Mammary epithelial cell (primary cell): ENCODE data around the gene PTPMT1.

Experiments used
- EZH2 ChIP-seq: IDR thresholded peaks from 2 replicates; pipeline ENCODE4 v1.6.1; 2012; ENCODE audit warnings: low read length, inconsistent platforms, borderline replicate concordance
- TF ChIP-seq, protein P1 (sequence below), 2 donors: IDR thresholded peaks in 1 of 2; conservative IDR thresholded peaks in 1 of 2; 2 replicates each; pipeline ENCODE4 v1.5.1; 2011 to 2012; ENCODE audit warnings: inconsistent platforms in 2 of 2, low read length in 2 of 2, mild to moderate bottlenecking in 2 of 2, control low read depth in 1 of 2, low read depth in 1 of 2; ENCODE audit not compliant: insufficient read depth in 1 of 2; ENCODE audit errors: extremely low read depth in 1 of 2

DNA sequence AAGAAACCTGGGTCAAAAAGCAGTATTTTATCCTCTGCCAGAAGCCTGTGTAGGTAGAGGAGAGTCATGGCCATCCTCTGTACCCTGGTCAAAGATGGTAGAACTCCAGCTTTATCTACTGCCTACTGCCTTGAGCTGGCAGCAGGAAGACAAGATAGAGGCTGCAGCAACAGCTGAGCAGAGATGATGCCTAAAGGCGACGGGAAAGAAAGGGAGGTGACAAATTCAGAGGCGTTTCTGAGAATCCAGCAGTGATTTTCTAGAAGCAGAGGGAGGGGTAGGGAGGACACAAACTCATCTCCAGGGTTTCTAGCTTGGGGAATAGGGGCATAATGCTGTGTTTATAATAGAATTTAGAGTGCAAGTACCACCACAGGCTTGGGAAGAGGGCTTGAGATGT is 44.3 kb downstream of the PTPMT1 start:
- TF ChIP-seq EZH2: no peak
- TF ChIP-seq, protein P1, sequence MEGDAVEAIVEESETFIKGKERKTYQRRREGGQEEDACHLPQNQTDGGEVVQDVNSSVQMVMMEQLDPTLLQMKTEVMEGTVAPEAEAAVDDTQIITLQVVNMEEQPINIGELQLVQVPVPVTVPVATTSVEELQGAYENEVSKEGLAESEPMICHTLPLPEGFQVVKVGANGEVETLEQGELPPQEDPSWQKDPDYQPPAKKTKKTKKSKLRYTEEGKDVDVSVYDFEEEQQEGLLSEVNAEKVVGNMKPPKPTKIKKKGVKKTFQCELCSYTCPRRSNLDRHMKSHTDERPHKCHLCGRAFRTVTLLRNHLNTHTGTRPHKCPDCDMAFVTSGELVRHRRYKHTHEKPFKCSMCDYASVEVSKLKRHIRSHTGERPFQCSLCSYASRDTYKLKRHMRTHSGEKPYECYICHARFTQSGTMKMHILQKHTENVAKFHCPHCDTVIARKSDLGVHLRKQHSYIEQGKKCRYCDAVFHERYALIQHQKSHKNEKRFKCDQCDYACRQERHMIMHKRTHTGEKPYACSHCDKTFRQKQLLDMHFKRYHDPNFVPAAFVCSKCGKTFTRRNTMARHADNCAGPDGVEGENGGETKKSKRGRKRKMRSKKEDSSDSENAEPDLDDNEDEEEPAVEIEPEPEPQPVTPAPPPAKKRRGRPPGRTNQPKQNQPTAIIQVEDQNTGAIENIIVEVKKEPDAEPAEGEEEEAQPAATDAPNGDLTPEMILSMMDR (conservative IDR thresholded peaks at IDR 0.05 in 1 of 2, IDR thresholded peaks at IDR 0.05 in 1 of 2; ENCODE audit: extremely low read depth in 1 of 2, insufficient read depth in 1 of 2, low read depth in 1 of 2, low read length in 2 of 2): no peak
